DND-41 (cell line): ENCODE measurements around the gene PHRF1.

Experiments
- ATAC-seq: fragments of 200-7000 bp; cut with Tn5 transposase; 3 replicates; pipeline ENCODE4 v1.9.1; 2021; ENCODE audit warnings: low read depth; ENCODE audit not compliant: insufficient read depth
- DNase-seq: peaks from one replicate; pipeline ENCODE4 v3.0.0-alpha.2; 2020
- H2AFZ ChIP-seq: 2 replicates; pipeline ENCODE4 v1.6.0; 2012; ENCODE audit warnings: low read depth, low read length
- H3K27ac ChIP-seq: 2 replicates; pipeline ENCODE4 v1.5.1; 2012; ENCODE audit warnings: low read length, inconsistent platforms
- H3K27me3 ChIP-seq: fragments of 200-600 bp; sonication (generic); 2 replicates; pipeline ENCODE4 v1.6.0; 2012; ENCODE audit warnings: low read length, mild to moderate bottlenecking, inconsistent platforms; ENCODE audit not compliant: insufficient read depth, poor library complexity
- H3K36me3 ChIP-seq: 2 replicates; pipeline ENCODE4 v1.5.1; 2012; ENCODE audit warnings: low read length, inconsistent platforms; ENCODE audit not compliant: insufficient read depth
- H3K4me1 ChIP-seq: 2 replicates; pipeline ENCODE4 v1.5.1; 2012; ENCODE audit warnings: mild to moderate bottlenecking, low read length; ENCODE audit not compliant: insufficient read depth
- H3K4me2 ChIP-seq: 2 replicates; pipeline ENCODE4 v1.6.0; 2012; ENCODE audit warnings: mild to moderate bottlenecking, moderate library complexity, low read length, inconsistent platforms; ENCODE audit not compliant: insufficient read depth
- H3K4me3 ChIP-seq, 2 experiments: fragments of 200-600 bp in 1 of 2; shearing (Covaris generic) in 1 of 2; 2 replicates each; pipeline ENCODE4 v1.5.1; 2012 to 2016; ENCODE audit warnings: inconsistent platforms in 2 of 2, low read length in 2 of 2, mild to moderate bottlenecking in 2 of 2, low read depth in 1 of 2, moderate library complexity in 1 of 2
- H3K79me2 ChIP-seq: 2 replicates; pipeline ENCODE4 v1.6.0; 2012; ENCODE audit warnings: low read length, inconsistent platforms; ENCODE audit not compliant: insufficient read depth
- H3K9ac ChIP-seq: 2 replicates; pipeline ENCODE4 v1.6.0; 2012; ENCODE audit warnings: low read depth, mild to moderate bottlenecking, inconsistent platforms, low read length, moderate library complexity
- H3K9me3 ChIP-seq: 2 replicates; pipeline ENCODE4 v1.5.1; 2012; ENCODE audit warnings: low read length, moderate library complexity, mild to moderate bottlenecking, inconsistent platforms; ENCODE audit not compliant: insufficient read depth, severe bottlenecking
- H4K20me1 ChIP-seq: 2 replicates; pipeline ENCODE4 v1.6.0; 2012; ENCODE audit warnings: low read length; ENCODE audit not compliant: insufficient read depth
- CTCF ChIP-seq: IDR thresholded peaks from 2 replicates; pipeline ENCODE4 v1.5.1; 2012; ENCODE audit warnings: borderline replicate concordance, low read length, moderate library complexity, mild to moderate bottlenecking; ENCODE audit not compliant: poor library complexity, severe bottlenecking; ENCODE audit errors: extremely low read depth
- EZH2 ChIP-seq: IDR thresholded peaks from 3 replicates; pipeline ENCODE4 v1.6.1; 2012; ENCODE audit warnings: borderline replicate concordance, low read depth, mild to moderate bottlenecking, moderate library complexity, low read length, inconsistent platforms; ENCODE audit not compliant: severe bottlenecking

PHRF1 gene

DNA sequence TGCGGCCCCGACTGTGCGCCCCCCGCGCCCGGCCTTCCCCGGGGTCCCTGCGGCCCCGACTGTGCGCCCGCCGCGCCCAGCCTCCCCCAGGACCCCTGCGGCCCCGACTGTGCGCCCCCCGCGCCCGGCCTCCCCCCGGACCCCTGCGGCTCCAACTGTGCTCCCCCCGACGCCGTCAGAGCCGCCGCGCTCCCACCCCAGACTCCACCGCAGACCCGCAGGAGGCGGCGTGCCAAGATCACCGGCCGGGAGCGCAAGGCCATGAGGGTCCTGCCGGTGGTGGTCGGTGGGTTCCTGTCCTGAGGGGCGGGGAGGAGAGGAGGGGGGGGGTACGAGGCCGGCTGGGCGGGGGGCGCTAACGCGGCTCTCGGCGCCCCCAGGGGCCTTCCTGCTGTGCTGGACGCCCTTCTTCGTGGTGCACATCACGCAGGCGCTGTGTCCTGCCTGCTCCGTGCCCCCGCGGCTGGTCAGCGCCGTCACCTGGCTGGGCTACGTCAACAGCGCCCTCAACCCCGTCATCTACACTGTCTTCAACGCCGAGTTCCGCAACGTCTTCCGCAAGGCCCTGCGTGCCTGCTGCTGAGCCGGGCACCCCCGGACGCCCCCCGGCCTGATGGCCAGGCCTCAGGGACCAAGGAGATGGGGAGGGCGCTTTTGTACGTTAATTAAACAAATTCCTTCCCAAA, 63.9 kb downstream of the PHRF1 start:
- Histone ChIP-seq H3K4me2 (no peak overlapping the region), H3K4me3 (no peak overlapping the region), H3K9ac (no peak overlapping the region), H3K9me3 (no peaks in the 10 kb centered on the region), H3K36me3 (peaks cover 47% of the 10 kb centered on the region), H3K27ac (no peak overlapping the region), H3K79me2 (no peaks in the 10 kb centered on the region), H3K4me1 (no peaks in the 10 kb centered on the region), H4K20me1 (peaks cover 23% of the 10 kb centered on the region), H2AFZ (no peak overlapping the region), H3K27me3 (no peaks in the 10 kb centered on the region)
- no peak for TF ChIP-seq EZH2
- no peak for TF ChIP-seq CTCF
- no peak for DNase-seq
- no peak for ATAC-seq

- Histone ChIP-seq H3K4me1 (no peaks in the 10 kb centered on the region), H4K20me1 (peaks cover 23% of the 10 kb centered on the region), H3K27ac (no peak overlapping the region), H3K4me2 (no peak overlapping the region), H3K27me3 (no peaks in the 10 kb centered on the region), H3K36me3 (peaks cover 57% of the 10 kb centered on the region), H2AFZ (no peak overlapping the region), H3K9ac (no peak overlapping the region), H3K9me3 (no peaks in the 10 kb centered on the region), H3K4me3 (no peak overlapping the region), H3K79me2 (no peaks in the 10 kb centered on the region)
- TF ChIP-seq EZH2, result no peak
- no peak for TF ChIP-seq CTCF
- ATAC-seq (no peak), DNase-seq (no peak)
These were observed 65.6 kb downstream of the PHRF1 start for GRCh38 chr11:641806-642370.

- Histone ChIP-seq H4K20me1 (peaks cover 23% of the 10 kb centered on the region), H2AFZ (no peak overlapping the region), H3K36me3 (peaks cover 60% of the 10 kb centered on the region), H3K9me3 (no peaks in the 10 kb centered on the region), H3K4me1 (no peaks in the 10 kb centered on the region), H3K27ac (no peak overlapping the region), H3K27me3 (no peaks in the 10 kb centered on the region), H3K4me3 (no peak overlapping the region), H3K4me2 (no peak overlapping the region), H3K79me2 (no peaks in the 10 kb centered on the region), H3K9ac (no peak overlapping the region)
- TF ChIP-seq EZH2, result no peak
- no peak for TF ChIP-seq CTCF
- DNase-seq (no peak), ATAC-seq (0 out of 3 replicates have a peak, but pooled peaks have one; percentile 27)
These were observed 67.1 kb downstream of the PHRF1 start for GRCh38 chr11:643366-643765.
